CD4-positive, CD25-positive, alpha-beta regulatory T cell (primary cell): Measurements from ENCODE around the gene PRKCA. TPM values are rescaled to one million over a fixed set of nuclear protein-coding genes. Genes with fewer than 3 reads are reported as not detected.
A peak's percentile ranks its signal among the peaks of the same experiment; 100 is the strongest.

Source experiments
- ATAC-seq, 2 donors: fragments of 150-1000 bp; cut with Tn5 transposase; one replicate each; pipeline ENCODE4 v1.10.0; 2021; ENCODE audit warnings: low read depth in 2 of 2, moderate number of reproducible peaks in 2 of 2, moderate library complexity in 1 of 2
- DNase-seq, 3 donors: peaks; one replicate each; pipeline versions ENCODE4 v3.0.0 to v3.0.0-alpha.2; 2012 to 2022; ENCODE audit warnings: mixed read lengths in 1 of 3
- H3K27ac ChIP-seq: one replicate; pipeline ENCODE4 v1.7.0; 2013; ENCODE audit warnings: mild to moderate bottlenecking, low read length; ENCODE audit not compliant: insufficient read depth, poor library complexity, severe bottlenecking
- H3K27me3 ChIP-seq: one replicate; pipeline ENCODE4 v1.7.0; 2013; ENCODE audit warnings: low read length; ENCODE audit not compliant: control insufficient read depth, insufficient read depth
- H3K36me3 ChIP-seq: one replicate; pipeline ENCODE4 v1.7.0; 2013; ENCODE audit warnings: mild to moderate bottlenecking, low read length, moderate library complexity; ENCODE audit not compliant: control insufficient read depth, insufficient read depth
- H3K4me1 ChIP-seq: 2 replicates; pipeline ENCODE4 v1.7.0; 2013; ENCODE audit warnings: mild to moderate bottlenecking, low read length; ENCODE audit not compliant: insufficient read depth, control insufficient read depth, poor library complexity, severe bottlenecking
- H3K4me3 ChIP-seq: one replicate; pipeline ENCODE4 v1.7.0; 2013; ENCODE audit warnings: low read depth, mild to moderate bottlenecking, low read length, moderate library complexity
- H3K9me3 ChIP-seq, 2 experiments: 1 replicate in 1 of 2; 2 replicates in 1 of 2; pipeline ENCODE4 v1.7.0; 2013; ENCODE audit warnings: low read length in 2 of 2, mild to moderate bottlenecking in 1 of 2, moderate library complexity in 1 of 2; ENCODE audit not compliant: control insufficient read depth in 2 of 2
- H3K27ac Mint-ChIP-seq, 3 donors: one replicate each; pipeline ENCODE4 v1.8.0; 2020 to 2022; ENCODE audit warnings: mild to moderate bottlenecking in 3 of 3, mixed read lengths in 3 of 3, moderate library complexity in 2 of 3
- H3K27me3 Mint-ChIP-seq: one replicate; pipeline ENCODE4 v1.8.0; 2022; ENCODE audit warnings: mild to moderate bottlenecking, mixed read lengths
- H3K36me3 Mint-ChIP-seq: one replicate; pipeline ENCODE4 v1.8.0; 2020; ENCODE audit warnings: mixed read lengths
- H3K4me1 Mint-ChIP-seq, 4 donors: one replicate each; pipeline ENCODE4 v1.8.0; 2020 to 2022; ENCODE audit warnings: mixed read lengths in 4 of 4, mild to moderate bottlenecking in 1 of 4
- H3K4me3 Mint-ChIP-seq, 4 donors: one replicate each; pipeline ENCODE4 v1.8.0; 2020 to 2022; ENCODE audit warnings: mild to moderate bottlenecking in 4 of 4, mixed read lengths in 4 of 4, moderate library complexity in 3 of 4
- H3K9me3 Mint-ChIP-seq, 7 donors: one replicate each; pipeline ENCODE4 v1.8.0; 2020 to 2022; ENCODE audit warnings: mixed read lengths in 7 of 7, mild to moderate bottlenecking in 3 of 7, moderate library complexity in 2 of 7
- polyA plus RNA-seq, 4 donors: library from polyadenylated mRNA; unstranded; fragments of 300-500 nt; fragmentation: Illumina TruSeq; gene quantifications; one replicate each; pipeline ENCODE4 v1.2.3, GENCODE V29; 2021
- total RNA-seq: library from RNA; stranded (reverse); gene quantifications from one replicate; pipeline ENCODE4 v1.2.3, GENCODE V29; 2022

The PRKCA gene
- total and polyA plus RNA-seq, 5 donors from 2014 or later: 0.60 to 84.0 (median 2.0) TPM

DNA sequence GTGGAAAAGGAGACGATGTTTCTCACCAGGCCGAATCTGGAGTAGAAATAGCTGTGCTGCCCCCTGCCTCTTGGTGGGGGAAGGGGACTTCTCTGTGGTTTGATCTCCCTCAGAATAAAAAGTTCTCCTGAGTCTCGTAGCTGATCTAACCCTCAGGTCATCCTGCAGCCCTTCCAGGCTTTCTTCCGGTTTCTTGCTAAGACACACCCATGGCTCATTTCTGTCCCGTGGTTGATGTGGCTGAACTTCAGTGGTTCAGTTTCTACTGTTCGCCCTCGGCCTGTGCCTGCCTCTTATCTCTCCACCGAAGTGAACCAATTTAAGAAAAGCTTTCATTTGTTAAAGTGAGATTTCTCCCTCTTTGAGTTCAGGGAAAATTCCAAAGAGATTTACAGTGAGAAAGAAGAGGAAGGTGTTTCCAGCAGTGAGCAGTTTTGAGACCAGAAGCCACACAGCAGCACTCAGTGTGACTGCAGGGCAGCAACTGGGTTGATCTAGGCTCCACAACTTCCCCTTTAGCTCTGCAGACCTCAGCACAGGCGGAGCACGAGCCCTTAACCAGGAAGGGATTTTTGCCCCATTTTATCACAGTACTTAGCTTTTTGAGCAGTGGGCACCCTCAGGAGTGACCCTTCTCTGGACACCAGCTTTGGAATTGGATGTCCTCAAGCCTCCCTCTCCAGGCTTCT lies 497.6 kb downstream of the PRKCA start:
- ATAC-seq (no peak), DNase-seq (no peak)
- Mint-ChIP-seq H3K27ac (no peak overlapping the region), H3K4me1 (peaks cover 0 to 5% (median 0%) of the 10 kb centered on the region in 4 donors), H3K36me3 (peaks cover 31% of the 10 kb centered on the region), H3K27me3 (no peaks in the 10 kb centered on the region), H3K4me3 (no peak overlapping the region), H3K9me3 (peaks cover 0 to 3% (median 0%) of the 10 kb centered on the region in 7 donors)
- H3K27me3 ChIP-seq: no peaks in the 10 kb centered on the region
- no peaks in the 10 kb centered on the region for H3K4me1 ChIP-seq
- H3K9me3 ChIP-seq: no peaks in the 10 kb centered on the region
- no peak overlapping the region for H3K4me3 ChIP-seq
- H3K27ac ChIP-seq: no peak overlapping the region
- H3K36me3 ChIP-seq: peaks cover 27% of the 10 kb centered on the region

DNA sequence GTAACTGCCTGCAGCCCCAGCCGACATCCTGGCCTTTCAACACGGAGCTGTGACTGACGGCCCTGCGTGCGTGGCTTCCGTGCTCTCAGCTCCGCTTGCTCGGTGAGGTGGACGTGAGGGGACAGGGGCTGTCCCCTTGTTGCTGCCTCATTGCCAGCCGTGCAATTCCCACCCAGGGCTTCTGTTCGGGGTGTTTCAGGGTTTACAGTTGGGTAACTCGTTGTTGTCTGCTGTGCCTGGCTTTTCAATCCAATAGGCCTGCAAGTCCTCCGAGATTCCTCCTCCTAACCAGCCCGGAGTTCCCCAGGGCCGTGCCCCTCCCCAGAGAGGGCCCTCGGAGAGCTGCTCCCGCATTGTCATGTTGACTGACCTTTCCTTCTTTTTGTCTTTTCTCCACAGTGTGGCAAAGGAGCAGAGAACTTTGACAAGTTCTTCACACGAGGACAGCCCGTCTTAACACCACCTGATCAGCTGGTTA lies 501.1 kb downstream of the PRKCA start:
- H3K4me1 ChIP-seq: no peaks in the 10 kb centered on the region
- H3K36me3 Mint-ChIP-seq: peaks cover 19% of the 10 kb centered on the region
- DNase-seq (no peak), ATAC-seq (no peak)
- no peak overlapping the region for H3K4me3 ChIP-seq
- no peak overlapping the region for H3K27ac ChIP-seq
- H3K36me3 ChIP-seq: peaks cover 11% of the 10 kb centered on the region
- H3K9me3 ChIP-seq: no peaks in the 10 kb centered on the region
- peaks cover 0 to 2% (median 0%) of the 10 kb centered on the region in 7 donors for H3K9me3 Mint-ChIP-seq
- peaks cover 0 to 27% (median 6%) of the 10 kb centered on the region in 4 donors for H3K4me1 Mint-ChIP-seq
- no peak overlapping the region for H3K27ac Mint-ChIP-seq
- no peaks in the 10 kb centered on the region for H3K27me3 Mint-ChIP-seq
- H3K27me3 ChIP-seq: no peaks in the 10 kb centered on the region
- no peak overlapping the region for H3K4me3 Mint-ChIP-seq

DNA sequence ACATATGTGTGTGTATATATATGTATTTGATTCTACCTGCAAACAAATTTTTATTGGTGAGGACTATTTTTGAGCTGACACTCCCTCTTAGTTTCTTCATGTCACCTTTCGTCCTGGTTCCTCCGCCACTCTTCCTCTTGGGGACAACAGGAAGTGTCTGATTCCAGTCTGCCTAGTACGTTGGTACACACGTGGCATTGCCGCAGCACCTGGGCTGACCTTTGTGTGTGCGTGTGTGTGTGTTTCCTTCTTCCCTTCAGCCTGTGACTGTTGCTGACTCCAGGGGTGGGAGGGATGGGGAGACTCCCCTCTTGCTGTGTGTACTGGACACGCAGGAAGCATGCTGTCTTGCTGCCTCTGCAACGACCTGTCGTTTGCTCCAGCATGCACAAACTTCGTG lies 503.2 kb downstream of the PRKCA start:
- peak overlapping the region in 2 of 3 donors; percentile 12 to 49 for H3K27ac Mint-ChIP-seq
- H3K9me3 Mint-ChIP-seq: peaks cover 0 to 2% (median 0%) of the 10 kb centered on the region in 7 donors
- H3K4me1 Mint-ChIP-seq: peaks cover 0 to 27% (median 6%) of the 10 kb centered on the region in 4 donors
- no peaks in the 10 kb centered on the region for H3K27me3 Mint-ChIP-seq
- peak in 1 of 3 donors; percentile 28 for DNase-seq
- Histone ChIP-seq H3K4me1 (no peaks in the 10 kb centered on the region), H3K27me3 (no peaks in the 10 kb centered on the region), H3K9me3 (no peaks in the 10 kb centered on the region), H3K4me3 (no peak overlapping the region), H3K27ac (no peak overlapping the region), H3K36me3 (peaks cover 11% of the 10 kb centered on the region)
- peaks cover 22% of the 10 kb centered on the region for H3K36me3 Mint-ChIP-seq
- H3K4me3 Mint-ChIP-seq: no peak overlapping the region
- no peak for ATAC-seq

DNA sequence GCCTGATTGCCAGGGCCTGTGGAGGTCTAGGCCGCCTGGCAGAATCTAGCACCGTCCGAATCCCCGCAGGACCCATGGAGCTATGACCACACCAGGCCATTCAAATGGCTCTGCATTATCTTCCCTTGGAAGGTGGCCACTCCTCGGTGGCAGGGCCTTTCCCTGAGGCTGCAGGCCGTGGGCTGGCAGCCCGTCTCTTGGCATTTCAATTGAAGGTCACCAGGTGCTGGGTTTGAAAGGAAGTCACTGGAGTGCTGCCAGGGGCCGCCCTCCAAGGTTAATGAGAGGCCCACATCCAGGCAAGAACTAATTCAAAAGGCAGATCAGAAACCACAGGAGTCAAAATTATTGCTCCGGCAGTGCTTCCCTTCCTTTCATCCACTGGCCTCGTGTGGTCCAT lies 504.8 kb downstream of the PRKCA start:
- Histone ChIP-seq H3K27me3 (no peaks in the 10 kb centered on the region), H3K36me3 (peaks cover 8% of the 10 kb centered on the region), H3K27ac (no peak overlapping the region), H3K9me3 (no peaks in the 10 kb centered on the region), H3K4me1 (no peaks in the 10 kb centered on the region), H3K4me3 (no peak overlapping the region)
- peaks cover 0 to 2% (median 0%) of the 10 kb centered on the region in 7 donors for H3K9me3 Mint-ChIP-seq
- H3K27ac Mint-ChIP-seq: peak overlapping the region in 1 of 3 donors; percentile 60
- peaks cover 0 to 27% (median 6%) of the 10 kb centered on the region in 4 donors for H3K4me1 Mint-ChIP-seq
- H3K4me3 Mint-ChIP-seq: no peak overlapping the region
- DNase-seq: no peak
- H3K36me3 Mint-ChIP-seq: peaks cover 22% of the 10 kb centered on the region
- no peak for ATAC-seq
- H3K27me3 Mint-ChIP-seq: no peaks in the 10 kb centered on the region

DNA sequence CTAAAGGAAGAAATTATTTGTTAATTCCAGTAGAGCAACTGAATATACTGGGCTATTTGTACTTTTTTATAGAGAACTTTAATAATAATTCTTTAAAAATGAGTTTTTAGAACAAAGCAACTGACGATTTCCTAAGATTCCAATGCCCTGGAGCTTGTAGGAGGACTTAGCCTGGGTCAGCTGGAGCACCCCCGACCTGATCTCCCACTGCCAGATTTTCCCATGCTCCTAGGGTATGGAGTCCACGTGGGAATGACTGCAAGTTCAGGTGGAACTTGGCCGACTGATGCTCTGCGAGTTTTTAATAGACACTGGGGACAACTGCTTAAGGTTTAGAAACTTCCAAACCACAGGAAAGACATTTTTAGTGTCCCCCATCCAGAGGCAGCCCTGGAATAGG lies 507.0 kb downstream of the PRKCA start:
- no peaks in the 10 kb centered on the region for H3K27me3 ChIP-seq

DNA sequence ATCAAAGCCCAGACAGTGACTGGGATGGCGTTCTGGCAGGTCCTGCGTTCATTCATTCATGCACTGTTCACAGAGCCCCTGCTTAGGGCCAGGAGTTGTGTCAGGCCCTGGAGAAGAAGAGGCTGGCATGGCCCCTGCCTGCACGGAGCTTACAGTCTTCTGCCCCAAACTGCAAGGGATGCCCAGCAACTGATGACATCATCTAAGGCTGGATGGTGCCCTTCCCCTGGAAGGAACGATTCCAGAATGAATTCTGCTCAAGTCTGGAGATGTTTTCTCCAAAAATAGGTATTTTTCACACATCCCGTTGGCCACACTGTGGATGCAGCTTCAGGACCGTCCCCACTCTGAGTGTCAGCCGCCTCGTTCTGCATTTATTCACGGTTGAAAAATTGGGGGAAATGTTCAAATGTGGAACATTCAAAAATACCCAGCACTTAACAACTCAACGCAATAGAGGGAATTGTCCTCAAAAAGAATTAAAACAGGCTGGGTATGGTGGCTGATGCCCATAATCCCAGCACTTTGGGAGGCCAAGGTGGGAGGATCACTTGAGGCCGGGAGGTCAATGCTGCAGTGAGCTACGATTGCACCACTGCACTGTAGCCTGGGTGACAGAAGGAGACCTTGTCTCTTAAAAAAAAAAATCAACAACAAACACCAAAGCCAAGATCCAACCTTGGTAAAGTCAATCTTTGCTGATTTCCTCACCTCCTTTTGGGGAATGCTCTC lies 508.7 kb downstream of the PRKCA start:
- Histone ChIP-seq H3K36me3 (peaks cover under 1% of the 10 kb centered on the region), H3K9me3 (no peaks in the 10 kb centered on the region), H3K4me1 (no peaks in the 10 kb centered on the region), H3K27ac (no peak overlapping the region), H3K4me3 (no peak overlapping the region), H3K27me3 (no peaks in the 10 kb centered on the region)
- Mint-ChIP-seq H3K4me1 (peaks cover 0 to 18% (median 5%) of the 10 kb centered on the region in 4 donors), H3K9me3 (peaks cover 0 to 2% (median 2%) of the 10 kb centered on the region in 7 donors), H3K4me3 (no peak overlapping the region), H3K27me3 (no peaks in the 10 kb centered on the region), H3K27ac (no peak overlapping the region), H3K36me3 (peaks cover 12% of the 10 kb centered on the region)
- DNase-seq (no peak), ATAC-seq (no peak)

More for the DNA sequence above, 507.0 kb downstream of the PRKCA start:
- Mint-ChIP-seq H3K4me3 (no peak overlapping the region), H3K36me3 (peaks cover 14% of the 10 kb centered on the region), H3K4me1 (peaks cover 0 to 27% (median 6%) of the 10 kb centered on the region in 4 donors), H3K9me3 (peaks cover 0 to 2% (median 2%) of the 10 kb centered on the region in 7 donors), H3K27ac (no peak overlapping the region), H3K27me3 (no peaks in the 10 kb centered on the region)
- Histone ChIP-seq H3K9me3 (no peaks in the 10 kb centered on the region), H3K4me3 (no peak overlapping the region), H3K4me1 (no peaks in the 10 kb centered on the region), H3K27ac (no peak overlapping the region), H3K36me3 (peaks cover 3% of the 10 kb centered on the region)
- no peak for ATAC-seq
- DNase-seq: no peak

DNA sequence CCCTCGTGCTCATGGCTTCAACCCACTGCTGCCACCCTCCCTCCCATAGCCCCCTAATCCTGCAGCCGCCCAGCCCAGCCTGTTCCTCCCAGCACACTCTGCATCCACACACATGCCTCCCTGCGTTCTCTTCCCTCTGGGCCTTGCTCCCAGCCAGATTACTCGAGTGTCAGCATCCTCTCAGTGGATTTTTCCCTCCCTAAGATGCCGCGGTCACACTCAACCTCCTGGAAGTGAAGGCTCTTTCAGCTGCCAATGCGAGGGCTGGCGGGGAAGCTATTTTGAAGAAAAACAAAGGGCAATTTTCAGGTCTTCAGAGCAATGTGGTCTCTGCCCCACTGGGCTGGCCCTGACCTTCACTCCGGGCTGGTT lies 509.3 kb downstream of the PRKCA start:
- Mint-ChIP-seq H3K4me3 (no peak overlapping the region), H3K4me1 (peaks cover 0 to 17% (median 5%) of the 10 kb centered on the region in 4 donors), H3K36me3 (peaks cover 9% of the 10 kb centered on the region), H3K9me3 (peaks cover 0 to 2% (median 2%) of the 10 kb centered on the region in 7 donors), H3K27ac (no peak overlapping the region), H3K27me3 (no peaks in the 10 kb centered on the region)
- Histone ChIP-seq H3K36me3 (no peaks in the 10 kb centered on the region), H3K27me3 (no peaks in the 10 kb centered on the region), H3K4me1 (no peaks in the 10 kb centered on the region), H3K27ac (no peak overlapping the region), H3K9me3 (no peaks in the 10 kb centered on the region), H3K4me3 (no peak overlapping the region)
- ATAC-seq (no peak), DNase-seq (no peak)
